HCT116 (cell line): ENCODE measurements around the gene MYO10. TPM values are rescaled to one million over a fixed set of nuclear protein-coding genes. Genes with fewer than 3 reads are reported as not detected.

Source experiments
- ATAC-seq: fragments of 200-7000 bp; cut with Tn5 transposase; 2 replicates; pipeline ENCODE4 v1.9.1; 2020; ENCODE audit warnings: mild to moderate bottlenecking, moderate library complexity
- BruUV-seq: library from RNA; stranded (reverse); fragments of 400-500 nt; replicated peaks from 2 replicates; lab custom pipeline; 2021; lab: Mats Ljungman, UMichigan
- CTCF ChIA-PET: fragments of 300-600 bp; sonication (Branson Sonifier 250); formaldehyde crosslinking; loops from one replicate; lab custom pipeline; 2021; ENCODE audit warnings: antibody characterized with exemption; lab: Charles Lee
- POLR2A ChIA-PET: fragments of 300-600, 350-600 bp; sonication (Branson Sonifier 250); formaldehyde crosslinking; loops from one replicate; lab custom pipeline; 2021; ENCODE audit warnings: antibody characterized with exemption; lab: Charles Lee
- RAD21 ChIA-PET, 2 experiments: fragments of 300-600 bp; sonication (Branson Sonifier 250); formaldehyde crosslinking; loops; one replicate each; lab custom pipeline; 2023; ENCODE audit warnings: low total read pairs in 2 of 2; ENCODE audit not compliant: uncharacterized antibody in 2 of 2, unreplicated experiment in 2 of 2, low non-redundant PET in 1 of 2; lab: Charles Lee
- DNase-seq: peaks from one replicate; pipeline ENCODE4 v3.0.0-alpha.2; 2010; ENCODE audit warnings: low read depth, low spot score
- H2AFZ ChIP-seq: fragments of 200-600 bp; shearing (Covaris generic), sonication (generic); 2 replicates; pipeline ENCODE4 v1.6.1; 2017; ENCODE audit warnings: low read depth, mixed run types, mixed read lengths, antibody characterized with exemption, low read length; ENCODE audit not compliant: poor library complexity, severe bottlenecking
- H3K27ac ChIP-seq: 2 replicates; pipeline ENCODE4 v1.5.1; 2012; ENCODE audit warnings: low read depth, low read length
- H3K27me3 ChIP-seq: fragments of 200-600 bp; sonication (generic); 2 replicates; pipeline ENCODE4 v1.6.1; 2016; ENCODE audit warnings: mixed run types, low read length, mixed read lengths; ENCODE audit not compliant: insufficient read depth
- H3K36me3 ChIP-seq, 2 experiments: fragments of 200-500 bp in 1 of 2; fragments of 200-600 bp in 1 of 2; sonication (Bioruptor generic) in 1 of 2; sonication (generic) in 1 of 2; 2 replicates each; pipeline versions ENCODE4 v1.5.1 to v1.6.1; 2014 to 2016; ENCODE audit warnings: low read length in 2 of 2, inconsistent platforms in 1 of 2, mixed read lengths in 1 of 2, mixed run types in 1 of 2; ENCODE audit not compliant: insufficient read depth in 2 of 2, control insufficient read depth in 1 of 2
- H3K4me1 ChIP-seq, 2 experiments: fragments of 200-600 bp in 1 of 2; sonication (generic) in 1 of 2; 2 replicates each; pipeline versions ENCODE4 v1.5.1 to v1.6.1; 2012 to 2017; ENCODE audit warnings: low read length in 2 of 2, inconsistent platforms in 1 of 2, mild to moderate bottlenecking in 1 of 2, mixed read lengths in 1 of 2, mixed run types in 1 of 2, moderate library complexity in 1 of 2; ENCODE audit not compliant: insufficient read depth in 2 of 2, control insufficient read depth in 1 of 2
- H3K4me2 ChIP-seq: fragments of 200-600 bp; sonication (generic); 2 replicates; pipeline ENCODE4 v1.6.1; 2017; ENCODE audit warnings: mixed run types, low read length, mixed read lengths
- H3K4me3 ChIP-seq, 2 experiments: fragments of 200-600 bp in 1 of 2; sonication (generic) in 1 of 2; replicated peaks in 1 of 2; 2 replicates each; pipeline ENCODE4 v1.5.1; 2011 to 2016; ENCODE audit warnings: low read length in 2 of 2, control low read depth in 1 of 2, low read depth in 1 of 2, mild to moderate bottlenecking in 1 of 2, mixed read lengths in 1 of 2, mixed run types in 1 of 2
- H3K79me2 ChIP-seq: fragments of 200-600 bp; sonication (generic); 2 replicates; pipeline ENCODE4 v1.6.1; 2017; ENCODE audit warnings: mild to moderate bottlenecking, mixed run types, low read length, moderate library complexity, mixed read lengths; ENCODE audit not compliant: insufficient read depth
- H3K9ac ChIP-seq: fragments of 200-600 bp; sonication (generic); 2 replicates; pipeline ENCODE4 v1.6.1; 2016; ENCODE audit warnings: low read length, mixed read lengths
- H3K9me2 ChIP-seq: fragments of 200-600 bp; sonication (generic), shearing (Covaris generic); 2 replicates; pipeline ENCODE4 v1.6.1; 2017; ENCODE audit warnings: mixed run types, mild to moderate bottlenecking, moderate library complexity; ENCODE audit not compliant: insufficient read depth
- H3K9me3 ChIP-seq, 2 experiments: fragments of 200-500 bp in 1 of 2; fragments of 200-600 bp in 1 of 2; sonication (Bioruptor generic) in 1 of 2; sonication (generic) in 1 of 2; 2 replicates each; pipeline ENCODE4 v1.6.1; 2014 to 2017; ENCODE audit warnings: low read length in 2 of 2, mixed read lengths in 2 of 2, inconsistent platforms in 1 of 2, low read depth in 1 of 2, mild to moderate bottlenecking in 1 of 2, mixed run types in 1 of 2, moderate library complexity in 1 of 2; ENCODE audit not compliant: control insufficient read depth in 1 of 2, insufficient read depth in 1 of 2
- H4K20me1 ChIP-seq: fragments of 200-600 bp; sonication (generic), shearing (Covaris generic); 2 replicates; pipeline ENCODE4 v1.6.1; 2017; ENCODE audit warnings: mixed run types, mild to moderate bottlenecking, moderate library complexity; ENCODE audit not compliant: insufficient read depth
- CBX3 ChIP-seq: IDR thresholded peaks from 2 replicates; pipeline ENCODE4 v1.6.1; 2012; ENCODE audit warnings: low read depth
- CEBPB ChIP-seq: IDR thresholded peaks from 2 replicates; pipeline ENCODE4 v1.6.1; 2012; ENCODE audit warnings: low read depth
- CTCF ChIP-seq, 3 experiments: fragments of 200-600 bp in 1 of 3; sonication (generic) in 1 of 3; IDR thresholded peaks in 2 of 3; conservative IDR thresholded peaks in 1 of 3; 2 replicates each; pipeline ENCODE4 v1.5.1; 2012 to 2017; ENCODE audit warnings: low read depth in 2 of 3, low read length in 2 of 3, antibody characterized with exemption in 1 of 3, borderline replicate concordance in 1 of 3, control low read depth in 1 of 3, mild to moderate bottlenecking in 1 of 3, mixed read lengths in 1 of 3, mixed run types in 1 of 3, moderate library complexity in 1 of 3; ENCODE audit not compliant: insufficient read depth in 1 of 3
- ELF1 ChIP-seq: IDR thresholded peaks from 2 replicates; pipeline ENCODE4 v1.6.1; 2012; ENCODE audit warnings: low read depth, borderline replicate concordance
- EZH2 ChIP-seq: fragments of 200-600 bp; sonication (generic); IDR thresholded peaks from 2 replicates; pipeline ENCODE4 v1.6.1; 2017; ENCODE audit warnings: antibody characterized with exemption, mixed run types
- EZH2phosphoT487 ChIP-seq: fragments of 200-600 bp; IDR thresholded peaks from 2 replicates; pipeline ENCODE4 v1.6.1; 2018; ENCODE audit warnings: antibody characterized with exemption, borderline replicate concordance
- FOSL1 ChIP-seq: IDR thresholded peaks from 2 replicates; pipeline ENCODE4 v1.6.1; 2012; ENCODE audit warnings: low read depth
- JUND ChIP-seq: IDR thresholded peaks from 2 replicates; pipeline ENCODE4 v1.6.1; 2012
- MAX ChIP-seq: IDR thresholded peaks from 2 replicates; pipeline ENCODE4 v1.6.1; 2012
- POLR2A ChIP-seq: IDR thresholded peaks from 2 replicates; pipeline ENCODE4 v1.7.0; 2011; ENCODE audit warnings: borderline replicate concordance; ENCODE audit not compliant: insufficient read depth, insufficient read length; ENCODE audit errors: extremely low read depth
- POLR2AphosphoS5 ChIP-seq: IDR thresholded peaks from 2 replicates; pipeline ENCODE4 v1.6.1; 2011; ENCODE audit warnings: mild to moderate bottlenecking, low read depth, low read length, moderate library complexity
- RAD21 ChIP-seq: IDR thresholded peaks from 2 replicates; pipeline ENCODE4 v1.6.1; 2012; ENCODE audit warnings: low read depth, mild to moderate bottlenecking
- REST ChIP-seq: IDR thresholded peaks from 2 replicates; pipeline ENCODE4 v1.6.1; 2012; ENCODE audit warnings: low read depth
- TCF7L2 ChIP-seq: IDR thresholded peaks from 2 replicates; pipeline ENCODE4 v1.7.0; 2011; ENCODE audit warnings: borderline replicate concordance, inconsistent platforms; ENCODE audit not compliant: insufficient read depth, insufficient read length; ENCODE audit errors: extremely low read depth
- ZFX ChIP-seq: fragments of 450-650 bp; IDR thresholded peaks from 2 replicates; pipeline ENCODE4 v1.6.1; 2017
- ZNF274 ChIP-seq: fragments of 200-500 bp; sonication (Bioruptor generic); IDR thresholded peaks from 2 replicates; pipeline ENCODE4 v1.6.1; 2014; ENCODE audit warnings: mild to moderate bottlenecking, low read depth, low read length, inconsistent platforms
- intact Hi-C: fragments of 100-400 bp; cut with micrococcal nuclease; formaldehyde crosslinking; loops from 2 replicates; pipeline ENCODE4 v1.10.0; 2022
- total RNA-seq: library from RNA; stranded (reverse); gene quantifications from one replicate; pipeline ENCODE4 v1.2.1, GENCODE V29; 2021; ENCODE audit not compliant: unreplicated experiment

MYO10 gene
- total RNA-seq, 1 experiment from 2014 or later, result 34.9 TPM

GRCh38 chr5:16799796-16800195 is 136.3 kb downstream of the MYO10 start:
- ChIA-PET CTCF (interaction anchor here (1.9 kb wide), 1 partner anchor 390 kb away, joined by 8 read pairs; no protein-coding TSS in a partner anchor), RAD21 (no interaction called here), POLR2A (no interaction called here)
- Histone ChIP-seq H3K9me2 (no peaks in the 10 kb centered on the region), H2AFZ (no peak overlapping the region), H3K27ac (no peak overlapping the region), H4K20me1 (no peaks in the 10 kb centered on the region), H3K9me3 (no peaks in the 10 kb centered on the region), H3K4me1 (peaks cover 22 to 27% of the 10 kb centered on the region in 2 experiments), H3K9ac (no peak overlapping the region), H3K36me3 (no peaks in the 10 kb centered on the region), H3K27me3 (no peaks in the 10 kb centered on the region), H3K4me2 (no peak overlapping the region), H3K4me3 (no peak overlapping the region), H3K79me2 (peaks cover 41% of the 10 kb centered on the region)
- intact Hi-C loops, result no loop called here
- ATAC-seq (no peak), DNase-seq (no peak)
- TF ChIP-seq ZNF274 (no peak), RAD21 (no peak), JUND (no peak), ZFX (no peak)
- BruUV-seq, result no TSS peak

GRCh38 chr5:16797951-16798350 is 138.1 kb downstream of the MYO10 start:
- RAD21 ChIA-PET, result no interaction called here
- H3K9ac ChIP-seq, result no peak overlapping the region
- no peak for TF ChIP-seq MAX
- no peak for TF ChIP-seq CEBPB
- no peak for TF ChIP-seq REST
- TF ChIP-seq RAD21, result no peak
- no peak for TF ChIP-seq ELF1
- no peak for TF ChIP-seq TCF7L2
- no peak for TF ChIP-seq EZH2
- no peak for TF ChIP-seq CTCF (IDR thresholded peaks at IDR 0.05 in 2 of 3, conservative IDR thresholded peaks at IDR 0.05 in 1 of 3; ENCODE audit: borderline replicate concordance in 1 of 3, insufficient read depth in 1 of 3, low read depth in 2 of 3, low read length in 2 of 3)
- TF ChIP-seq EZH2phosphoT487, result no peak
- TF ChIP-seq POLR2AphosphoS5, result no peak
- TF ChIP-seq FOSL1, result no peak
- TF ChIP-seq JUND, result no peak
- TF ChIP-seq POLR2A, result no peak
- no peak for TF ChIP-seq ZFX
- TF ChIP-seq CBX3, result no peak
- DNase-seq (no peak), ATAC-seq (no peak)
- H4K20me1 ChIP-seq, result no peaks in the 10 kb centered on the region
- no peaks in the 10 kb centered on the region for H3K36me3 ChIP-seq
- no peak overlapping the region for H3K4me2 ChIP-seq
- intact Hi-C loops, result no loop called here
- CTCF ChIA-PET, result no interaction called here
- peaks cover 32% of the 10 kb centered on the region for H3K79me2 ChIP-seq
- POLR2A ChIA-PET, result no interaction called here
- peaks cover 4 to 9% of the 10 kb centered on the region in 2 experiments for H3K4me1 ChIP-seq
- no peak overlapping the region for H3K4me3 ChIP-seq
- no peaks in the 10 kb centered on the region for H3K9me2 ChIP-seq
- no peaks in the 10 kb centered on the region for H3K27me3 ChIP-seq
- H2AFZ ChIP-seq, result no peak overlapping the region
- BruUV-seq, result no TSS peak
- H3K9me3 ChIP-seq, result no peaks in the 10 kb centered on the region
- H3K27ac ChIP-seq, result no peak overlapping the region
